Osteoblast (primary cell): Measurements from ENCODE around the gene TAF5L. TPM values are rescaled to one million over a fixed set of nuclear protein-coding genes. Genes with fewer than 3 reads are reported as not detected.

ENCODE experiments used
- DNase-seq: peaks from one replicate; pipeline ENCODE4 v3.0.0; 2011; ENCODE audit warnings: low spot score, mixed read lengths; ENCODE audit not compliant: insufficient read length; ENCODE audit errors: missing footprints
- H2AFZ ChIP-seq: 2 replicates; pipeline ENCODE4 v1.6.0; 2011; ENCODE audit warnings: mild to moderate bottlenecking, low read length
- H3K27ac ChIP-seq: 2 replicates; pipeline ENCODE4 v1.5.1; 2011; ENCODE audit warnings: mild to moderate bottlenecking, low read depth, low read length, moderate library complexity
- H3K27me3 ChIP-seq: 2 replicates; pipeline ENCODE4 v1.6.0; 2012; ENCODE audit warnings: mild to moderate bottlenecking, control low read depth, inconsistent platforms, low read length, moderate library complexity; ENCODE audit not compliant: insufficient read depth
- H3K36me3 ChIP-seq: 2 replicates; pipeline ENCODE4 v1.5.1; 2011; ENCODE audit warnings: mild to moderate bottlenecking, low read length, control low read depth, moderate library complexity; ENCODE audit not compliant: insufficient read depth
- H3K4me1 ChIP-seq: 2 replicates; pipeline ENCODE4 v1.5.1; 2011; ENCODE audit warnings: mild to moderate bottlenecking, low read length, control low read depth, moderate library complexity; ENCODE audit not compliant: insufficient read depth
- H3K4me2 ChIP-seq: 2 replicates; pipeline ENCODE4 v1.6.0; 2011; ENCODE audit warnings: mild to moderate bottlenecking, low read length; ENCODE audit not compliant: insufficient read depth
- H3K4me3 ChIP-seq: fragments of 200-600 bp; sonication (generic); 3 replicates; pipeline ENCODE4 v1.5.1; 2012; ENCODE audit warnings: mild to moderate bottlenecking, low read length, inconsistent platforms; ENCODE audit not compliant: insufficient read depth
- H3K79me2 ChIP-seq: 2 replicates; pipeline ENCODE4 v1.6.0; 2012; ENCODE audit warnings: mild to moderate bottlenecking, low read length, control low read depth, inconsistent platforms; ENCODE audit not compliant: insufficient read depth
- H3K9me3 ChIP-seq: 2 replicates; pipeline ENCODE4 v1.5.1; 2011; ENCODE audit warnings: low read depth, low read length, control low read depth
- H4K20me1 ChIP-seq: 2 replicates; pipeline ENCODE4 v1.6.0; 2012; ENCODE audit warnings: mild to moderate bottlenecking, low read length, control low read depth; ENCODE audit not compliant: insufficient read depth
- total RNA-seq: library from RNA; depleted of rRNA; stranded (reverse); fragments of >200 nt; gene quantifications from 2 replicates; pipeline ENCODE4 v1.2.3, GENCODE V29; 2012
- TF ChIP-seq, protein P1 (sequence below): IDR thresholded peaks from 2 replicates; pipeline ENCODE4 v1.5.1; 2011; ENCODE audit warnings: mild to moderate bottlenecking, low read depth, low read length, moderate library complexity; ENCODE audit errors: extremely low read depth

TAF5L gene
- total RNA-seq, 1 donor = 13.4 TPM

DNA sequence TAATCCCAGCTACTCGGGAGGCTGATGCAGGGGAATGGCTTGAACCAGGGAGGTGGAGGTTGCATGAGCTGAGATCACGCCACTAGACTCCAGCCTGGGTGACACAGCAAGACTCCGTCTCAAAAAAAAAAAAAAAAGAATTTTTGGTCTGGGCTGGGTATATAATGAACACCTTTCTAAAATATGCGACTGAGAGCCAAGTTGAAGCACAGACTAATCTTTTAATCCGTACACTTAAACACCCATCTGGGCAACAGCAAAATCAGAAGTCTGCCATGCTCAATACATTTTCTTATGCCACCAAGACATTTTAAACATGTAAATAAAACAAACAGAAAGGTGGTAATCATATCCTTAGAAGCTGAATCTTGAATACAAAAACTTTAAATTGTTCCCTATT lies 35.8 kb downstream of the TAF5L start:
- no peak overlapping the region for H3K4me2 ChIP-seq
- H2AFZ ChIP-seq = no peak overlapping the region
- no peaks in the 10 kb centered on the region for H4K20me1 ChIP-seq
- H3K9me3 ChIP-seq = no peaks in the 10 kb centered on the region
- H3K27ac ChIP-seq = no peak overlapping the region
- TF ChIP-seq, protein P1, sequence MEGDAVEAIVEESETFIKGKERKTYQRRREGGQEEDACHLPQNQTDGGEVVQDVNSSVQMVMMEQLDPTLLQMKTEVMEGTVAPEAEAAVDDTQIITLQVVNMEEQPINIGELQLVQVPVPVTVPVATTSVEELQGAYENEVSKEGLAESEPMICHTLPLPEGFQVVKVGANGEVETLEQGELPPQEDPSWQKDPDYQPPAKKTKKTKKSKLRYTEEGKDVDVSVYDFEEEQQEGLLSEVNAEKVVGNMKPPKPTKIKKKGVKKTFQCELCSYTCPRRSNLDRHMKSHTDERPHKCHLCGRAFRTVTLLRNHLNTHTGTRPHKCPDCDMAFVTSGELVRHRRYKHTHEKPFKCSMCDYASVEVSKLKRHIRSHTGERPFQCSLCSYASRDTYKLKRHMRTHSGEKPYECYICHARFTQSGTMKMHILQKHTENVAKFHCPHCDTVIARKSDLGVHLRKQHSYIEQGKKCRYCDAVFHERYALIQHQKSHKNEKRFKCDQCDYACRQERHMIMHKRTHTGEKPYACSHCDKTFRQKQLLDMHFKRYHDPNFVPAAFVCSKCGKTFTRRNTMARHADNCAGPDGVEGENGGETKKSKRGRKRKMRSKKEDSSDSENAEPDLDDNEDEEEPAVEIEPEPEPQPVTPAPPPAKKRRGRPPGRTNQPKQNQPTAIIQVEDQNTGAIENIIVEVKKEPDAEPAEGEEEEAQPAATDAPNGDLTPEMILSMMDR = no peak
- no peaks in the 10 kb centered on the region for H3K4me1 ChIP-seq
- H3K79me2 ChIP-seq = peaks cover 14% of the 10 kb centered on the region
- peaks cover 22% of the 10 kb centered on the region for H3K36me3 ChIP-seq
- DNase-seq = no peak
- H3K4me3 ChIP-seq = no peak overlapping the region
- H3K27me3 ChIP-seq = no peaks in the 10 kb centered on the region

DNA sequence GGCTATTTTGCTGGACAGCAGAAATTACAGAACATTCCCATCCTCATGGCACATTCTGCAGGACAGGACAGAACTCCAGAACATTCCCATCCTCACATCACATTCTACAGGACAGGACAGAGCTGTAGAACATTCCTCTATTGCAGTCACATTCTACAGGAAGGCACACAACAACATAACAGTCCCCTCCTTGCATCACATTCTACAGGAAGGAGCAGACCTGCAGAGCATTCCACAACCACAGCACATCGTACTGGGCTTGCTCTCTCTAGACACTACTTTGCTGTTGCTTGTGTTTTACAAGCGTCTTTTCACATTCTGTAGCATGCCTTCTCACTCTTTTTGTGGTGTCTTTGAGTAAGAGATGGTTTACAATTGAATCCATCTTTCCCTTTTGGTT lies 40.6 kb downstream of the TAF5L start:
- DNase-seq = no peak
- no peaks in the 10 kb centered on the region for H3K4me1 ChIP-seq

DNA sequence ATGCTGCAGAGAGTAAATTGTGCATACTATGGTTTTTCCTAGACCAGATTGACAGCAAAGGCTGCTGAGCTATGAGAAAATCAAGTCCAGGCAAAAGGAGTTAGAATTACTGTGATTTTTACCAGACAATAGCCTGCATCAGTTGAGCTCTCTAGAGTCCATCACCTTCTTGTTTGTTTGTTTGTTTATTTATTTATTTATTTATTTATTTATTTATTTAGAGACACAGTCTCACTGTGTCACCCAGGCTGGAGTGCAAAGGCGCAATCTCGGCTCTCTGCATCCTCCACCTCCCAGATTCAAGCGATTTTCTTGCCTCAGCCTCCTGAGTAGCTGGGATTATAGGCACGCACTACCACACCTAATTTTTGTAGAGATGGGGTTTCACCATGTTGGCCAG lies 43.2 kb downstream of the TAF5L start:
- H3K27ac ChIP-seq = no peak overlapping the region
- no peaks in the 10 kb centered on the region for H3K79me2 ChIP-seq
- no peaks in the 10 kb centered on the region for H3K9me3 ChIP-seq
- H3K4me1 ChIP-seq = peaks cover 9% of the 10 kb centered on the region
- DNase-seq = no peak
- H4K20me1 ChIP-seq = no peaks in the 10 kb centered on the region
- H3K4me2 ChIP-seq = no peak overlapping the region
- TF ChIP-seq, protein P1 = no peak
- H3K36me3 ChIP-seq = no peaks in the 10 kb centered on the region
- H3K4me3 ChIP-seq = no peak overlapping the region
- H3K27me3 ChIP-seq = no peaks in the 10 kb centered on the region
- no peak overlapping the region for H2AFZ ChIP-seq

More for the DNA sequence above, 40.6 kb downstream of the TAF5L start:
- TF ChIP-seq, protein P1 = no peak
- Histone ChIP-seq H3K4me2 (no peak overlapping the region), H4K20me1 (no peaks in the 10 kb centered on the region), H3K4me3 (no peak overlapping the region), H3K27me3 (no peaks in the 10 kb centered on the region), H3K36me3 (no peaks in the 10 kb centered on the region), H3K9me3 (no peaks in the 10 kb centered on the region), H3K79me2 (no peaks in the 10 kb centered on the region), H3K27ac (no peak overlapping the region), H2AFZ (no peak overlapping the region)

DNA sequence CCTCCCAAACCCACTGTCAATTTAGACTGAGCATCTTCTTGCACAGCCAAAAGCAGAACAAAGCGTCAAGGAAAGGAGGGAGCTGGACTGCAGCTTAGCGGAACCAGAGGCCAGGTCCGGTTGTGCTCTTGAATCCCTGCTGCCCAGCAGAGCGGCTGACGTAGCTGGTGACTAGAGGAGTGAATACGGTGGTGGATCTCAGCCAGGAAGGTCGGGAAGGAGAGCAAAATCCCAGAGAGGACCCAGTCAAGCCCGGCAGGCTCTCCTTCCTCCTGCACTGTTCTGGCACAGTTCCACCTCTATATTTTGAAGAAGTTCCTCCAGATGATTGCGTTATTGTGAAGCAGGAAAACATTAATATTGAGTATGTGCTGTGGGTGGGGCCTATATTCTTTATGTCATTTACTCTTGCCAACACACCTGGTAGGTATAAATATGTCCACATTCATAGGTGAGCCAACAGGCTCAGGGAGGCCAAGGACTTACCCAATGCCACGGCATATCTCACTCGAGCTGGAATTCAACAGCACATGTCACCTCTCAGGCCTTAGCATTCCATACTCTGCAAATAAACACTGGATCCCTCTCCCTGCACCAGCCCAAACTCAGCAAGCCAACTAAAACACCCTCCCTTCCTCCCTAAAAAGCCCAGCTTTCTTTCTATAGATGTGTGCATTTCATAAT lies 43.8 kb downstream of the TAF5L start:
- H3K4me1 ChIP-seq = peaks cover 9% of the 10 kb centered on the region
- DNase-seq = peak; percentile 64
- no peaks in the 10 kb centered on the region for H3K79me2 ChIP-seq
- no peak overlapping the region for H3K27ac ChIP-seq
- H3K4me2 ChIP-seq = no peak overlapping the region
- H2AFZ ChIP-seq = no peak overlapping the region
- H3K9me3 ChIP-seq = no peaks in the 10 kb centered on the region
- no peaks in the 10 kb centered on the region for H3K27me3 ChIP-seq
- no peaks in the 10 kb centered on the region for H3K36me3 ChIP-seq
- H4K20me1 ChIP-seq = no peaks in the 10 kb centered on the region
- TF ChIP-seq, protein P1 = no peak
- no peak overlapping the region for H3K4me3 ChIP-seq
